HUES64 (cell line): Measurements from ENCODE around the gene HYAL1.
A peak's percentile ranks its signal among the peaks of the same experiment; 100 is the strongest.

Experiments used
- H3K27ac ChIP-seq: 2 replicates; pipeline ENCODE4 v1.7.0; 2013; ENCODE audit warnings: low read depth, low read length, inconsistent platforms
- H3K27me3 ChIP-seq: 2 replicates; pipeline ENCODE4 v1.6.1; 2013; ENCODE audit warnings: mild to moderate bottlenecking, low read length; ENCODE audit not compliant: insufficient read depth
- H3K36me3 ChIP-seq: 2 replicates; pipeline ENCODE4 v1.6.1; 2013; ENCODE audit warnings: mild to moderate bottlenecking, low read length; ENCODE audit not compliant: insufficient read depth
- H3K4me1 ChIP-seq: 2 replicates; pipeline ENCODE4 v1.6.1; 2013; ENCODE audit warnings: mild to moderate bottlenecking, low read length, moderate library complexity; ENCODE audit not compliant: insufficient read depth
- H3K4me3 ChIP-seq: 2 replicates; pipeline ENCODE4 v1.5.1; 2013; ENCODE audit warnings: mild to moderate bottlenecking, low read length, moderate library complexity
- H3K9ac ChIP-seq: 2 replicates; pipeline ENCODE4 v1.6.1; 2013; ENCODE audit warnings: mild to moderate bottlenecking, low read depth, low read length
- H3K9me3 ChIP-seq: 2 replicates; pipeline ENCODE4 v1.6.1; 2013; ENCODE audit warnings: low read depth, low read length; ENCODE audit not compliant: insufficient read depth
- whole genome bisulfite sequencing: fragments of 150-250, 120-280 bp; methylation state at CpG from one replicate; pipeline ENCODE4 v1.1.7; 2013; ENCODE audit warnings: missing lambda C conversion rate; 5-methylcytosine and 5-hydroxymethylcytosine counted together

The HYAL1 gene

DNA sequence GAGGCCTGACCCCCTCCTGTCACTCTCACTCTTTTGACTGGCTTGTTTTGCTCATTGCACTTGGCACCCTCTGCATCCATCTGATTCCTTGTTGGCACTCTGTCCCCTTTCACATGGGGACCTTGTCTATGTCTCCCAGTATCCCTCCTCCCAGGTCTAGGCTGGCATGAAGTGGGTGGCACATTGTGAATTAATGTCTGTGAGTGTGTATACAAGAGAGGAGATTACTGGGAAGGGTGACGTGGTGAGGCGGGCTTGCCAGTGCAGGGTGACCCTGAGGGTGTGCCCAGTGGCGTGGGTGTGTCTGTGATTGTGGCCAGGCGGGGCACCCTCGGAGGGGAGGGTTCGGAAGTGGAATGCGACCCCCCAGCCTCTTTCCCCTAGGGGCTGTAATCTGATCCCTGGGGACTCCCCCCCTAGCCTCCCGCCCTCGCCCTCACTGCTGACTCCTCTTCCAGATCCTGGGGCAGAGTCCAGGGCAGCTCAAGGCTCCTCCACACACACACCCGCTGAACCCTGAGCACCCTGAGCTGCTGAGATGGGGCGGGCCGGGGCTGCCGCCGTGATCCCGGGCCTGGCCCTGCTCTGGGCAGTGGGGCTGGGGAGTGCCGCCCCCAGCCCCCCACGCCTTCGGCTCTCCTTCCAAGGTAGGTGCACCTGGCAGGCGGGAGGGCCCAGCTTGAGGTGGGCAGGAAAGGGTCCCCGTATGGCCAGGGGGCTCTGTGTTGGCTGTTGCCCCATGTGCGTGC is 34.5 kb downstream of the HYAL1 start, which contains the start of gene SEMA3B:
Gene SEMA3B, plus strand, starts transcription at position 445 of the 749 bp plus-strand sequence. Its CDS starts 94 bp downstream, at position 539.
- Histone ChIP-seq H3K36me3 (no peaks in the 10 kb centered on the region), H3K27me3 (peaks cover 10% of the 10 kb centered on the region), H3K4me3 (no peak within 1 kb of the TSS), H3K9ac (peak within 1 kb of the TSS; percentile 11; the same call in 1 of the 2 replicates), H3K27ac (no peak within 1 kb of the TSS), H3K4me1 (peaks cover 37% of the 10 kb centered on the region), H3K9me3 (no peaks in the 10 kb centered on the region)
- WGBS = 64% methylated on average over 21 of the region's 21 CpGs

GRCh38 chr3:50268276-50268675 is 35.1 kb downstream of the HYAL1 start:
- Histone ChIP-seq H3K4me1 (peaks cover 42% of the 10 kb centered on the region), H3K27me3 (peaks cover 4% of the 10 kb centered on the region), H3K9me3 (no peaks in the 10 kb centered on the region), H3K4me3 (no peak overlapping the region), H3K9ac (no peak overlapping the region), H3K36me3 (no peaks in the 10 kb centered on the region), H3K27ac (no peak overlapping the region)
- 85% methylated on average over 3 of the region's 3 CpGs for WGBS

DNA sequence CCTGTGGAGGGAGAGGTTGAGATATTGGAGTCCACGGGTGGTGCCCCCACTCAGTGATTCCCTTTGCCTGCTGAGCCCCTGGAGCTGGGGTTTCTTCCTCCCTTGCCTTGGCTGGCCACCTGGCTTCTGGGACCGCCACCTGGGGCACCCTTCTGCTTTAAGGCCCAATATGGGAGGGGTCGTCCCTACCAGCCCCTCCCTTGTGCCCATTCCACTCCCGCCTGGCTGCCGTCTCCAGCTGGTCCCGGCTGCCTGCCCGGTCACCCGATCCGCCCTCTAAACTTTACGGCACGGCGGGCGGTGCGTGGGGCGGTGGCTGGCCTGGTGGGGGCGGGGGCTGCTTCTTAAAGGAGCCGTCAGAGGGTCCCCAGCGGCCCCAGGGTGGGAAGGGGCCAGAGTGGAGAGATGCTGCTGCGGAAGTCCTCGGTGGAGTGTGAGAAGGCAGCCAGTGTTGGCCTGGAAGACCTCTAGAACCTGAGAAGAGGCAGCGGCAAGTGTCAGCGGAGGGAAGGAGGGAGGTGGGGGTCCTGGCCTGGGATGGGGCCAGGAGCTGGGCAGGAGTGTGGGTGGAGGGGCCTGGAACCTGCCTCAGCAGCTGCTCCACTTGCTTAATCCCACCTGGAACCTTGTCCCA is 36.0 kb downstream of the HYAL1 start:
- Histone ChIP-seq H3K4me3 (no peak overlapping the region), H3K9ac (no peak overlapping the region), H3K27ac (no peak overlapping the region), H3K4me1 (peaks cover 39% of the 10 kb centered on the region), H3K36me3 (no peaks in the 10 kb centered on the region), H3K27me3 (no peaks in the 10 kb centered on the region; the same call in 1 of the 2 replicates), H3K9me3 (no peaks in the 10 kb centered on the region)
- WGBS = 19% methylated on average over 22 of the region's 22 CpGs

- Histone ChIP-seq H3K4me1 (peaks cover 39% of the 10 kb centered on the region), H3K4me3 (no peak overlapping the region), H3K27ac (no peak overlapping the region), H3K36me3 (no peaks in the 10 kb centered on the region), H3K9me3 (no peaks in the 10 kb centered on the region), H3K27me3 (no peaks in the 10 kb centered on the region; the same call in 1 of the 2 replicates), H3K9ac (no peak overlapping the region)
- 86% methylated on average over 6 of the region's 7 CpGs for WGBS
Measured at GRCh38 chr3:50266836-50267235, 36.5 kb downstream of the HYAL1 start.

DNA sequence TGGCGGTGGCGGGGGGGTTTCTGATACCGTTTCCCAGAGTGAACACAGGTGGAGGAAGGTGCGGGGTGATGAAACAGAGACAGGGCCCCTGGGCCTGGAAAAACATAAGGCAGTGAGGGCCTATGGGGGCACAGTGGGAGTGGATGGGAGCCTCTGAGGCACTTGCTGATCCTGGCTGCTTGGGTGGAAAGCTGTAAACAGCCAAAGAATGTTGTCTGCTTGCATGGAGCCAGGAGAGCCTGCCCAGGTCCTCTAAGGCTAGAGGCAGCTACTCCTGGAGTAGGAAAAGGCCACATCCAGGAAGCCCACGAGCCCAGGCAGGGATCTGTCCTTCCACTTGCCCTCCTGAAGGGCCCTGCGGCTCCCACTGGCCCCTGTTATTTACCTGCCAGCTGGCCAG is 37.4 kb downstream of the HYAL1 start:
- no peak overlapping the region for H3K9ac ChIP-seq
- H3K36me3 ChIP-seq = no peaks in the 10 kb centered on the region
- WGBS = 88% methylated on average over 6 of the region's 6 CpGs
- no peak overlapping the region for H3K27ac ChIP-seq
- H3K4me3 ChIP-seq = no peak overlapping the region
- peaks cover 44% of the 10 kb centered on the region for H3K4me1 ChIP-seq
- H3K27me3 ChIP-seq = no peaks in the 10 kb centered on the region; the same call in 1 of the 2 replicates
- no peaks in the 10 kb centered on the region for H3K9me3 ChIP-seq

DNA sequence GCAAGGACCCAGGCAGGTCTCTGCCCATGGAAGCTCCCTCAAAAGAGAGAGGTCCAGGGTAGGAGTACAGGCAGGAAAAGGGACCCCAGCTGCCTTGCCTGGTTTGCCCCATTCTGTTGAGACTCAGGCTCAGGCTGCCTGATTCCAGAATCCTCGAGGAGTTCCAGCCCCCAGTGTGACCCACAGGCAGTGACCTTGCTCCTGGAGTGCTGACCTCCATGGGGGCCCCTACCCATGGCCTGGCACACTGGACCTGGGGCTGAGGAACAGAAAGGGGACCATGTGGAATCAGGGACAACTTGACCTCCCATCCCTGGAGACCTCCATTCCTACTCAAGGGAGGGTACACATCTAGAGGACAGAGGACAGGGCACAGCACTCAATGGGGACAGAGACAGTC is 37.8 kb downstream of the HYAL1 start:
- peak overlapping the region; percentile 89 for H3K27ac ChIP-seq
- no peak overlapping the region for H3K9ac ChIP-seq
- peaks cover 49% of the 10 kb centered on the region for H3K4me1 ChIP-seq

DNA sequence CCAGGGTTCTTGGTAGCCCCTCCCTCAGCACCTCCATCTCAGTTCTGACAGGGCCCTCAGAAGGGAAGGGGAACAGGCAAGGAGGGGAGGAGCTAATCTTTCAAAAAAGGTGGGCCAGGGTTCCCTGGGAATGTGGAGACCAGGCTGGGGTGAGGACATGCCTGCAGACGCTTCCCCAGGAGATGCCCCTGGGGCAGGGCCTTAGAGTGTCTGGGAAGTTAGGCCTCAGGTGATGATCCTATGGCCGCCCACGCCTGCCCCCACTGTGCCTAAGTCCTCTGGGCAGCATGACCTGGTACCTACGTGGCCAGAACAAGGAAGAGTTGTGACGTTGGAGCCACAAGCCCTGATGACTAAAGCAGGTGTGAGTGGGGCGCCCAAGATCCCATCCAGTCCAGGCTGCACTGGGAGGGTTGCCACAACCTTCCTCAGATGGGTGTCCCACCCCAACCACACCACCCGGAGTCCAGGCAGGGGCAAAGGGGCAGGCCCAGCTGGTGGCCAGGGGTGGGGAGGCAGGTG is 38.3 kb downstream of the HYAL1 start:
- Histone ChIP-seq H3K4me1 (peaks cover 49% of the 10 kb centered on the region), H3K36me3 (no peaks in the 10 kb centered on the region), H3K9me3 (no peaks in the 10 kb centered on the region), H3K27me3 (no peaks in the 10 kb centered on the region; the same call in 1 of the 2 replicates), H3K27ac (peak overlapping the region; percentile 89), H3K4me3 (no peak overlapping the region), H3K9ac (no peak overlapping the region)
- 62% methylated on average over 7 of the region's 7 CpGs for WGBS

More for the DNA sequence above, 37.8 kb downstream of the HYAL1 start:
- 91% methylated on average over 1 of the region's 1 CpG for WGBS
- H3K4me3 ChIP-seq = no peak overlapping the region
- H3K36me3 ChIP-seq = no peaks in the 10 kb centered on the region
- H3K27me3 ChIP-seq = no peaks in the 10 kb centered on the region; the same call in 1 of the 2 replicates
- H3K9me3 ChIP-seq = no peaks in the 10 kb centered on the region

- Histone ChIP-seq H3K4me1 (peaks cover 44% of the 10 kb centered on the region), H3K9ac (peak overlapping the region; percentile 71)
Measured at GRCh38 chr3:50264383-50264963, 38.9 kb downstream of the HYAL1 start.

DNA sequence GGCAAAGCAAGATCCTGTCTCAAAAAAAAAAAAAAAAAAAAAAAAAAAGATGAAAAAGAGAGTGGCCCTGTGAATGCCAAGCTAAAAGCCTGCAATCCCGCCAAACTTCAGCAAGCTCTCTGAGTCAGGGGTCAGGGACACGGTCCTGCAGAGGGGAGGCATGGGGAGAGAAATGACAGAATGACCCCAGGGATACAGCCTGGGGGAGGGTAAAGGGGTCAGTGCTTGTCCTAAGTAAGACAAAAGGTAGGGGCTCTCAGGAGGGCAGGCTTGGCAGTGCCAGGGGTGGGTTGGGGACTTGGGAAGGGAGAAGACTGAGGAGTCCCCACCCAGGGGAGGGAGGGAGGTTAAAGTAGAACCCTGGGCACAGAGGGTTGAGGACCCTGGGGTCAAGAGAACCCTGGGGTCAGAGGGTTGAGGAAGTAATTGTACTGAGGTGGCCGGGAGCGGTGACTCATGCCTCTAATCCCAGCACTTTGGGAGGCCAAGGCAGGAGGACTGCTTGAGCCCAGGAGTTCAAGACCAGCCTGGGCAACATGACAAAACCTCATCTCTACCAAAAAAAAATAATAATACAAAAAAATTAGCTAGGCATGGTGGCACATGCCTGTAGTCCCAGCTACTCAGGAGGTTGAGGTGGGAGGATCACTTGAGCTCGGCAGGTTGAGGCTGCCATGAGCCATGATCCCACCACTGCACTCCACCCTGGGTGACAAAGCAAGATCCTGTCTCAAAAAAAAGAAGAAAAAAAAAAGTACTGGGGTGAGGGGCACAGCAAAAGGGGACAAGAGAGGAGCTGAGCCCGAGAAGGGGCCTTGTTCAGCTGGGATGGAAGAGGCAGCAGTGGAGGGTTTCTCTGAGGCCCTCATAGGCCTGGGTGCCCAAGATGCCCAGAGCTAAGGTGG is 39.6 kb downstream of the HYAL1 start:
- Histone ChIP-seq H3K9ac (peak overlapping the region; percentile 71), H3K36me3 (no peaks in the 10 kb centered on the region), H3K4me1 (peaks cover 40% of the 10 kb centered on the region), H3K27ac (peak overlapping the region; percentile 91), H3K27me3 (no peaks in the 10 kb centered on the region), H3K4me3 (0 out of 2 replicates have a peak overlapping the region, but pooled peaks have one; percentile 1), H3K9me3 (no peaks in the 10 kb centered on the region)
- WGBS = 72% methylated on average over 6 of the region's 6 CpGs

More at GRCh38 chr3:50264383-50264963, 38.9 kb downstream of the HYAL1 start:
- Histone ChIP-seq H3K9me3 (no peaks in the 10 kb centered on the region), H3K4me3 (0 out of 2 replicates have a peak overlapping the region, but pooled peaks have one; percentile 1), H3K27ac (peak overlapping the region; percentile 91), H3K27me3 (no peaks in the 10 kb centered on the region), H3K36me3 (no peaks in the 10 kb centered on the region)
- 1% methylated on average over 5 of the region's 7 CpGs for WGBS

- Histone ChIP-seq H3K36me3 (peaks cover 9% of the 10 kb centered on the region), H3K4me3 (no peak overlapping the region), H3K4me1 (peaks cover 38% of the 10 kb centered on the region), H3K9me3 (no peaks in the 10 kb centered on the region), H3K27me3 (no peaks in the 10 kb centered on the region), H3K27ac (no peak overlapping the region), H3K9ac (no peak overlapping the region)
- WGBS = 90% methylated on average over 7 of the region's 7 CpGs
Measured at GRCh38 chr3:50262778-50263177, 40.6 kb downstream of the HYAL1 start.
